Pancreas (tissue), 10 donors: ENCODE measurements around the gene MALL. TPM values are rescaled to one million over a fixed set of nuclear protein-coding genes. Genes with fewer than 3 reads are reported as not detected.
"Not testable (repeated sequence)": the region's sequence is repeated elsewhere in the genome, so short reads cannot be mapped to it uniquely, and the experiment has no call there.

Experiments used
- ATAC-seq, 4 donors: fragments of 200-7000 bp; cut with Tn5 transposase; one replicate each; pipeline versions ENCODE4 v1.8.0 to v1.9.1; 2020; ENCODE audit warnings: mild to moderate bottlenecking in 4 of 4, moderate library complexity in 4 of 4
- DNase-seq, 6 donors: peaks; one replicate each; pipeline ENCODE4 v3.0.0-alpha.2; 2020
- FAIRE-seq: peaks from 2 replicates; lab custom pipeline; 2012; peaks lifted over from hg19 to GRCh38; lab: Jason Lieb, UNC
- H3K27ac ChIP-seq, 4 donors: fragments of 200-600 bp; sonication (generic); 1 replicate in 3 of 4; 2 replicates in 1 of 4; pipeline versions ENCODE4 v1.5.0 to v1.8.0; 2020
- H3K27me3 ChIP-seq, 4 donors: fragments of 200-600 bp; one replicate each; pipeline ENCODE4 v1.8.0; 2021
- H3K36me3 ChIP-seq, 3 donors: fragments of 200-600 bp; sonication (generic) in 1 of 3; one replicate each; pipeline versions ENCODE4 v1.5.0 to v1.8.0; 2020 to 2021
- H3K4me1 ChIP-seq, 3 donors: fragments of 200-600 bp; one replicate each; pipeline ENCODE4 v1.8.0; 2021
- H3K4me3 ChIP-seq, 4 donors: fragments of 200-600 bp; sonication (generic) in 2 of 4; one replicate each; pipeline versions ENCODE4 v1.5.0 to v1.8.0; 2020 to 2021
- H3K9me3 ChIP-seq, 4 donors: fragments of 200-600 bp; one replicate each; pipeline ENCODE4 v1.8.0; 2021
- whole genome bisulfite sequencing, 2 donors: extraction: QIAGEN DNeasy Blood & Tissue Kit; methylation state at CpG; one replicate each; pipeline ENCODE4 v1.1.7; 2013; 5-methylcytosine and 5-hydroxymethylcytosine counted together
- intact Hi-C, 3 donors: fragments of 100-400 bp; cut with DNase I; formaldehyde crosslinking; loops; one replicate each; pipeline versions ENCODE4 v1.11.1 to v1.14.2; 2022
- polyA plus RNA-seq, 2 donors: library from polyadenylated mRNA; stranded (reverse); fragments of 200-250 nt; gene quantifications; one replicate each; pipeline ENCODE4 v1.2.3, GENCODE V29; 2013
- total RNA-seq, 6 donors: library from RNA; stranded (reverse); fragmentation: NEBNext Ultra II Directional in 4 of 6; extraction: Animal tissue kit (Norgen Biotek cat#: 25700) in 4 of 6; gene quantifications; one replicate each; pipeline versions ENCODE4 v1.2.1 to v1.2.4, GENCODE V29; 2021 to 2023
- TF ChIP-seq, protein P1 (sequence below), 4 donors: fragments of 200-600 bp; sonication (generic) in 3 of 4; IDR thresholded peaks; one replicate each; pipeline versions ENCODE4 v1.5.0 to v1.8.0; 2021; ENCODE audit warnings: antibody characterized with exemption in 4 of 4
- donor health status: healthy with polysubstance abuse.
- donor health status: DM: no; HTN: no; CAD: no; lungs with moderate emphysema.
- donor health status: DM: no; HTN: no; CAD: no.
- donor health status: control.
- donor health status: control.
- donor health status: Bipolar disorder and iron deficiency.
- donor health status: DM: yes; HTN: yes; CAD: no.
- donor health status: DM: no; HTN: no; CAD: no.
- donor health status: DM: no; HTN: no; CAD: no.
- donor health status: DM: yes; HTN: yes; CAD: no.

Gene MALL
- total and polyA plus RNA-seq, 8 donors, result 2.4 to 12.9 (median 4.1) TPM

DNA sequence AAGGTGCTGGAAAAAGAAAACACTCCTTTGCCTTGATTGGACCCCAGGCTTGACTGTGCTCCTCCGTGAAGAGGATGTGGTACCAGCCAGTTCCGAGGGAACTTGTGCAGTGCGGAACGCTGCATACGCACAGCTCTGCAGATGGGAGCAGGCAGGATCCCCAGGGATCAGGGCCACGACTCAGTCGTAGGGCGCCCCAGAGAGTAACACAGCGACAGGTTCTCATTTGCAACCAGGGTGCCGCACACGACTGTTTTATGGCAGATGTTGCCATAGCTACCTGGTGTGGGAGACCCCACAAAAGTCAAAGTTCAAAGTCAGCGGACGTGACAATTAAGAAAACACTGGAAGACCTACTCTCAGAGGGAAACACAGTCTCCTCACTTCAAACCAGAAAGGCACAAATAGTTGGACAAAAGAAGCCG is 779 bp downstream of the MALL start:
- Histone ChIP-seq H3K4me3 (peak overlapping the region in 2 of 4 donors; percentile 20 to 43), H3K27ac (peak overlapping the region in 2 of 4 donors; percentile 11 to 55), H3K36me3 (no peaks in the 10 kb centered on the region), H3K4me1 (peaks cover 0 to 5% (median 4%) of the 10 kb centered on the region in 3 donors), H3K9me3 (no peaks in the 10 kb centered on the region), H3K27me3 (no peaks in the 10 kb centered on the region)
- FAIRE-seq (no peak), ATAC-seq (peak in 1 of 4 donors; percentile 50), DNase-seq (no peak)
- TF ChIP-seq, protein P1, sequence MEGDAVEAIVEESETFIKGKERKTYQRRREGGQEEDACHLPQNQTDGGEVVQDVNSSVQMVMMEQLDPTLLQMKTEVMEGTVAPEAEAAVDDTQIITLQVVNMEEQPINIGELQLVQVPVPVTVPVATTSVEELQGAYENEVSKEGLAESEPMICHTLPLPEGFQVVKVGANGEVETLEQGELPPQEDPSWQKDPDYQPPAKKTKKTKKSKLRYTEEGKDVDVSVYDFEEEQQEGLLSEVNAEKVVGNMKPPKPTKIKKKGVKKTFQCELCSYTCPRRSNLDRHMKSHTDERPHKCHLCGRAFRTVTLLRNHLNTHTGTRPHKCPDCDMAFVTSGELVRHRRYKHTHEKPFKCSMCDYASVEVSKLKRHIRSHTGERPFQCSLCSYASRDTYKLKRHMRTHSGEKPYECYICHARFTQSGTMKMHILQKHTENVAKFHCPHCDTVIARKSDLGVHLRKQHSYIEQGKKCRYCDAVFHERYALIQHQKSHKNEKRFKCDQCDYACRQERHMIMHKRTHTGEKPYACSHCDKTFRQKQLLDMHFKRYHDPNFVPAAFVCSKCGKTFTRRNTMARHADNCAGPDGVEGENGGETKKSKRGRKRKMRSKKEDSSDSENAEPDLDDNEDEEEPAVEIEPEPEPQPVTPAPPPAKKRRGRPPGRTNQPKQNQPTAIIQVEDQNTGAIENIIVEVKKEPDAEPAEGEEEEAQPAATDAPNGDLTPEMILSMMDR (IDR thresholded peaks at IDR 0.05), result no peak
- 76 to 79% methylated on average over 14 of the region's 14 CpGs for WGBS, 2 donors
- intact Hi-C loops, result no loop called here

DNA sequence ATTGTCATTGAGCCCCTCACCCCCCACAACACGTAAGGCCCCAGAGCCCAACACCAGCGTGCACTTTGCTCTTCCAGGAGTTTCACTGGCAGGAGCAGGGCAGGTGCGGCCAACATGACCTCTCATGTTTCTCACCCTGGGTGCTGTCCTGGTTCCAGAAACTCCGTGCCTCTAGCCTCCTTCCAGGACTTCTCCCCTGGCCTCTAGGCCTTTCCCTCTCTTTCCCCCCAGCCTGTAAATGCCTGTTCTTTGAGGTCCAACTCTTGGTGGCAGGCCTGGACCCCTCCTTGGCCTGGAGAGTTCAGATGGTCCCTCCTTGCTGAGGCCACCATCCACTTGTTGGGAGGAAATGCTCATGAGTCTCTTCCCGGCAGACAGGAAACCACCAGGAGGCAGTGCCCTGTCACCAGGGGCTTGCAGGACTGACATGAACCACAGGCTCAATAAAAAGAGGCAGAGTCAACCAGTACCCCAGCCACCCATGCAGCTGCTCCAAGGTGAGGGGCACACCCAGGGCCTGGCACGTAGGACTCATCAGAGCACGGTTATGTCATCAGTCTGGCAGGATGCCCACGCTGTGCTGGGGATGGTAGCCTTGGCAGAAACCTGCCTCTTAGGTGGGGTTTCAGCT is 1.5 kb downstream of the MALL start:
- DNase-seq (peak in 1 of 6 donors; percentile 50), ATAC-seq (peak in 3 of 4 donors; percentile 13 to 55 (median 33)), FAIRE-seq (no peak)
- WGBS, 2 donors, result 75 to 83% methylated on average over 8 of the region's 8 CpGs
- Histone ChIP-seq H3K4me1 (peaks cover 0 to 5% (median 4%) of the 10 kb centered on the region in 3 donors), H3K9me3 (no peaks in the 10 kb centered on the region), H3K4me3 (peak overlapping the region in 1 of 4 donors; percentile 43), H3K36me3 (no peaks in the 10 kb centered on the region), H3K27ac (peak overlapping the region in 2 of 4 donors; percentile 11 to 55), H3K27me3 (no peaks in the 10 kb centered on the region)
- intact Hi-C loops, result no loop called here
- TF ChIP-seq, protein P1 (IDR thresholded peaks at IDR 0.05), result no peak

DNA sequence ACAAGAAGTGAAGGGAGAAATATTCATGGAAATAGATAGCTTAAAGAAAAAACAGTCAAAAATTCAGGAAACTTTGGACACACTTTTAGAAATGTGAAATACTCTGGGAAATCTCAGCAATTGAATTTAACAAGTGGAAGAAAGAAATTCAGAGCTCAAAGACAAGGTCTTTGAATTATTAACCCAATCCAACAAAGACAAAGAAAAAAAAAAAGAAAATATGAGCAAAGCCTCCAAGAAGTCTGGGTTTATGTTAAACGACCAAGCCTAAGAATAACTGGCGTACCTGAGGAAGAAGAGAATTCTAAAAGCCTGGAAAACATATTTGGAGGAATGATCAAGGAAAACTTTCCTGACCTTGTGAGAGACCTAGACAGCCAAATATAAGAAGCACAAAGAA is 7.3 kb downstream of the MALL start:
- H3K4me3 ChIP-seq, H3K27ac ChIP-seq, H3K9me3 ChIP-seq, H3K36me3 ChIP-seq, ATAC-seq, intact Hi-C loops, FAIRE-seq, DNase-seq, H3K27me3 ChIP-seq, H3K4me1 ChIP-seq: not testable (repeated sequence)
- WGBS, 2 donors, result 77 to 84% methylated on average over 2 of the region's 2 CpGs

DNA sequence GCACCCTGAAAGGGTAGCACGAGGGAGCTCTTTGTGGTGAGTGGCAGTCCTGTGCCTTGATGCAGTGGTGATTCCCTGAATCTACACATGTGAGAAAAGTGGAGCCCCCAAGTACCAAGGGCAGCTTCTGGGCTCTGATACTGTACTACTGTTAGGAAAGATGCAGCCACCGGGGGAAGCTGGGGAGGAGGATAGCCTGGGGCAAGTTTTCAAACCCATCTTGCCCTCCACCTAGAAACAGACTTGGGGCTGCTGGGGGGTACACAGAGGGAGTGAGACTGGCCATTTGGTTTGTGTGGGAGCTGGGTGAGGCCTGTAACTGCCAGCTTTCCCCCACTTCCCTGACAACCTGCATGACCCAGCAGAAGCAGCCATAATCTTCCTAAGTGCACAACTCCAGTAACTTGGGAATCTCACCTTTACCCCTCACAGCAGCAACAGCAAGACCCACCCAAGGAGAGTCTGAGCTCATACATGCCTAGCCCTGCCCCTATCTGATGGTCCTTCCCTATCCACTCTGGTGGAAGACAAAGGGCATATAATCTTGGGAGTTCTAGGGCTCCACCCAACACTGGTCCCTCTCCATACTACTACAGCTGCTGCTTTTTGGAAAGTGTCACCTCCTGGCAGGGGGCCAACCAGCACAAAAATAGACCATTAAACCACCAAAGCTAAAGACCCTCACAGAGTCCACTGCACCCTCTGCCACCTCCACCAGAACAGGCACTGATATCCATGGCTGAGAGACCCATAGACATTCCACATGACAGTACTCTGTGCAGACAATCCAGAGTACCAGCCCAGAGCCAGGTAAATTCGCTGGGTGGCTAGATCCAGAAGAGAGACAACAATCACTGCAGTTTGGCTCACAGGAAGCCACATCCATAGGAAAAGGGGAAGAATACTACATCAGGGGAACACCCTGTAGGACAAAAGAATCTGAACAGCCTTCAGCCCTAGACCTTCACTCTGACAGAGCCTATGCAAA is 8.2 kb downstream of the MALL start:
- Histone ChIP-seq H3K4me3 (no peak overlapping the region), H3K27ac (peak overlapping the region in 2 of 4 donors; percentile 74 to 75), H3K4me1 (no peaks in the 10 kb centered on the region), H3K9me3 (no peaks in the 10 kb centered on the region), H3K36me3 (no peaks in the 10 kb centered on the region), H3K27me3 (no peaks in the 10 kb centered on the region)
- WGBS, 2 donors, result 87 to 89% methylated on average over 3 of the region's 3 CpGs
- intact Hi-C loops, result no loop called here
- ATAC-seq, result no peak
- TF ChIP-seq, protein P1 (IDR thresholded peaks at IDR 0.05), result no peak
- no peak for DNase-seq
- FAIRE-seq, result no peak

DNA sequence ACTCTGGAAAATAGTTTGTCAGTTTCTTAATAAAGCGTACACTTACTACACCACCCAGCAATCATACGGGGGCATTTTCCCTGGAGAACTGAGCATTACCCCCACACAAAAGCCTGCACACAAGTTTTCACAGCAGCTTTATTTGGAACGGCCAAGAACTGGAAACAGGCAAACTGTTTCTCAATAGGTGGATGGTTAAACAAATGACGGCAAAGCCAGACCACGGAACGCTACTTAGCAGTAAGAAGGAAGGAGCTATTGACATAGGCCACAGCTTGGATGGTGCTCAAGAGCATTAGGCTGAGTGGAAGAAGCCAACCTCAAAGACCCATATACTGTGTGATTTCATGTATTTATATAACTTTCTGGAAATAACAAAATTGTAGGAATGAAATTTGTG is 9.0 kb downstream of the MALL start:
- H3K4me3 ChIP-seq, result no peak overlapping the region
- intact Hi-C loops, result no loop called here
- no peaks in the 10 kb centered on the region for H3K27me3 ChIP-seq
- peak; percentile 17 to 45 (median 29) for ATAC-seq
- TF ChIP-seq, protein P1 (IDR thresholded peaks at IDR 0.05), result no peak
- no peaks in the 10 kb centered on the region for H3K36me3 ChIP-seq
- peaks cover 0 to 4% (median 0%) of the 10 kb centered on the region in 3 donors for H3K4me1 ChIP-seq
- H3K27ac ChIP-seq, result peak overlapping the region in 2 of 4 donors; percentile 74 to 75
- no peaks in the 10 kb centered on the region for H3K9me3 ChIP-seq
- DNase-seq, result no peak
- WGBS, 2 donors, result 39% methylated on average over 6 of the region's 6 CpGs
- FAIRE-seq, result no peak
